Skin epidermis (tissue), 12 donors: ENCODE data around the gene PAIP2.

ENCODE experiments used
- H3K27ac ChIP-seq, 21 experiments: fragments of 200-600 bp; sonication (generic) in 11 of 21; one replicate each; pipeline ENCODE4 v1.5.0; 2020; ENCODE audit warnings: mild to moderate bottlenecking in 3 of 21, inconsistent platforms in 2 of 21, moderate library complexity in 2 of 21
- H3K4me3 ChIP-seq, 7 experiments: fragments of 200-600 bp; sonication (generic) in 2 of 7; one replicate each; pipeline ENCODE4 v1.5.0; 2020; ENCODE audit warnings: inconsistent platforms in 2 of 7, mild to moderate bottlenecking in 2 of 7, moderate library complexity in 1 of 7

The PAIP2 gene

GRCh38 chr5:139389701-139390638, 48.3 kb downstream of the PAIP2 start, which contains the start of gene MZB1:
TSS of gene MZB1 (minus strand) at chr5:139389913. CDS start at chr5:139389856, 57 bp downstream.
- H3K4me3 ChIP-seq = peak within 1 kb of the TSS in 1 of 7 experiments; percentile 8
- H3K27ac ChIP-seq = peak within 1 kb of the TSS in 16 of 21 experiments; percentile 6 to 86 (median 64)

DNA sequence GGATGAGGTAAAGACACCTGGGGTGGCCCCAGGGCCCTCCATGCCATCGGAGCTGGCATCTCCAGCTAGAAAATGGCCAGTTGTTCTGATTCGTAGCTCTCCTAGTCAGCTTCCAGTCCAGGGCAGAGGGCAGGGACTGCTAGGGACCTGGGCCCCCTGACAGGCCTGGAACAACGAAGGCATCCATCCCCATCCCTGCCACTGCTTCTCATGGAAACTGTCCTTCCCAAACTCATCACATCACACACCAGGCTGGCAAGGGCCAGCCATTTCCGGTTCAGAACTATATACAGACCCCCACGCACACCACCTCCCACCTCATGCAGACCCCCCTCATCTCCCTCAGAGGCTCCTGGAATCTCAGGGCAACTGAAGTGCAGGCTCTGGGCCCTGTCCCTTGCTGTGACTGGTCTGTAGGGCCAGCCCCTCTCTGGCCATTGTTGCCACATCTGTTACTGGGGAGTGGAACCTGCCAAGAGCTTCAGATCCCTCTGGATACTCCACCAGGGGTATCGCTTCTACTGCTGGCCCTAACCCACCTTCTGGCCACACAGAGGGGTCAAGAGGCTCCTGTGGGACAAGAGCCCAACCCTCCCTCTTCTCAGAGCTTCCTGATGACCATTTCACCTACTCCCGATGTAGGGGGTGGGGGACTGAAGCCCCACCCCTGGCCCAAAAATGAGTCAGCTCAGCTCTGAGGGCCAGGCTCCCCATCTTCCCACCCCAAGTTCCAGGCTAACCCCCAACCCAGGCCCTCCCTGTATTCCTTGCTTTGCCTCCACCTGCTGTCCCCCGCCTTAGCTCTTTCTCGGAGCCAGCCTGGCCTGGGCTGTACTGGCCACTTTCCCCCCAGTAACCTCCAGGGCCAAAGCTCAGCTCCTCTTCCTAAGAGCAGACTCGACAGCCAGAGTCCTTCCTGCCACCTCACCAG, 49.2 kb downstream of the PAIP2 start:
- H3K4me3 ChIP-seq = peak overlapping the region in 2 of 7 experiments; percentile 50 to 62
- peak overlapping the region in 19 of 21 experiments; percentile 6 to 86 (median 63) for H3K27ac ChIP-seq

DNA sequence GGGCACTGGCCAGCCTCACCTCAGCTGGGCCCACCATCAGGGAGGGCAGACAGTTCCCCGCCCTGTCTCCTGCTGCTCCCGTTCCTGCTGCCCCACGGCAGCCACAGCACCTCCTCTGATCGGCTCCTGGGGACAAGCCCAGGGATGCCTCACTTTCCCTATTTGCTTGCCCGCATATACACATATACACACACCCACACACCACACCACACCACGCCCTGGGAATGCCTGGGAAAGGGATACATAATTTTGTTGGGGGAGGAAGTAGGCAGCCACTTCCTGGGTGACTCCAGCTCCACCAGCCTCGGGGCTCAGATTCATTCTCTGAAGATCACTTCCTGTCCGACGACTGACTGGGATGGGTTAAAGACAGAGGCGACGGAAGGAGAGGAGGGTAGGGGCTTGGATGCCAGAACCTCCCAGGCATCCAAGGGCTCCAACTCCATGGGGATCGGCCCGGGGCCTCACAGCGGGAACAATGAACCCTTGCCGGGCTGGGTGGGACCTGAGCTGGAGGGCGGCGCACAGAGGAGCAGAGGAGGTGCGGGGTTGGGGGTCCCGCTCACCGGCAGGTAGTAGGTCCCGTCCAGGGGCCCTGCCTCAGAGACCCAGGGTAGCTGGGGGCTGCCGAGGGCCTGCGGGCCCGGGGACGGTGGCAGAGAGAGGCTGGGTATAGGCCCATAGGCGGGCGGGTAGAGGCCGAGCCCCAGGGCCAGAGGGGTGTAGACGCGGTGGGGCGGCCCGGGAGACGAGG, 50.1 kb downstream of the PAIP2 start:
- peak overlapping the region; percentile 36 to 67 (median 51) for H3K4me3 ChIP-seq
- H3K27ac ChIP-seq = peak overlapping the region; percentile 6 to 86 (median 63)

DNA sequence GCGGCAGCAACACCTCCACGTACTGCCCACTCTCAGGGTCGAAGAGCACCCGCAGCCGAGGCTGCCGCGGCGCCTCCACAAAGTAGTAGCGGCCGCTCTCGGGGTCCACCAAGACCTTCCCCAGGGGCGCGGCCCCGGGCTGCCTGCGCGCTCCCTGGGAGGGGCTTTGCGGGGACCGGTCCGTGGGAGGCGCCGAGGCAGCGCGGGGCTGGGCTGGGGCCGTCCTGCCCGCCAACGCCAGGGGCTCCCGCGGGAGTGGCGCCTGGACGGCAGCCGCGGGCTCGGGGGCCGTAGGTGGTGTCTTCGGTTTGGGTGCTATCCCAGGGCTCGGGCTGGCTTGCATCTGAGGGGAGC, 50.6 kb downstream of the PAIP2 start:
- peak overlapping the region in 20 of 21 experiments; percentile 7 to 86 (median 64) for H3K27ac ChIP-seq
- peak overlapping the region; percentile 36 to 67 (median 51) for H3K4me3 ChIP-seq

GRCh38 chr5:139392678-139393496, 51.2 kb downstream of the PAIP2 start:
- H3K27ac ChIP-seq = peak overlapping the region in 18 of 21 experiments; percentile 7 to 86 (median 64)
- peak overlapping the region; percentile 36 to 67 (median 51) for H3K4me3 ChIP-seq

DNA sequence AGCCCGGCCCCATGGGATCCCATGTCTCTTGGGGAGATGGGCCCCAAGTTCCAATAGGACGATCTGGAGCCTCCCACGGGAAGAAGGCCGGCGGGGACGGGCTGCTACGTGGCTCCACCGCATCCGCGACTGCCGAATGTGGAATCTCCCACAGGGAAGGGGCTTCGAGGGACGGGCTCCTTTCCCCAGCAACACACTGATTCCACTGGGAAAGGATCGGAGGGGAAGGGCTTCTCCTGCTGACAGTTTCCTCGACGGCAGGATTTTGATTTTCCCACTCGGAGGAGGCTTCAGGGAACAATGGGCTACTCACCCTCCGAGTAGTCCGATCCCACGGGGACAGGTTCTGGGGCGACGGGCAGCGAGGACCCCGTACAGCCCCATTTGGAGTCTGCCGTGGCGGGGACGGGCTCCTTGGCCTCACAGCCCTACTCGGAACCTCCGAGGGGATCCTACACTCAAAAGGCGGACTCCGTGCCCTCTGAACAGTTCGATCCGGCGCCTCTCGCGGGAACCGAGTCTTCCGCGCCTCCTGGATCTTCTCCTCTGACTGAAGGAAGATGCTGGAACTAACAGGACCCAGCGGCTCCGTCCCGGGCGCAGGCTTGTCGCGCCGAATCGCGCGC, 52.0 kb downstream of the PAIP2 start:
- Histone ChIP-seq H3K27ac (peak overlapping the region in 14 of 21 experiments; percentile 16 to 86 (median 66)), H3K4me3 (peak overlapping the region; percentile 36 to 67 (median 51))

DNA sequence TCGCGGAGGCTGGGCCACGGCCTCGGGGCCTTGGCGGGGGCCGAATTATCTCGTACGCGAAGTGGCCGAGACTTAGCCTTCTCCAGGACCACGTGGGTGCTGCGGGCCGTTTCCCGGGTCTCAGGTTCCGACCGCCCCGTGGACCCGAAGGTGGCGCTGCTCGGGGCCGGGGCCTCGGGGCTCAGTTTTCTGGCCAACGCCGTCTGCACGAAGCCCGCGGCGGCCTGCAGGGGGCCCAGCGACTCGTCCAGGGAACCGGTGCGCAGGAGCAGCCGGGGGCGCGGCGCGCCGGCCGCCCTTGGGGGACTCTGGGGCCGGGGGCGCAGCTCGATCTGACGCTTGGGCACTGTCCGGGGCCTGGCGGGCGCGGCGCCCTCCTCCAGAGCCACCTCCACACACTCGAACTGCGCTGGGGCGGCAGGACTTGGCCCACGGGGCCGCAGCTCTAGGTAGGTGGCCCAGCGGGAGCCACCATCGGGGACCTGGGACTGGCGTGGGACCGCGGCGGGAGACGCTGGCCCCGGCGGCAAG, 52.5 kb downstream of the PAIP2 start:
- Histone ChIP-seq H3K27ac (peak overlapping the region in 17 of 21 experiments; percentile 1 to 86 (median 63)), H3K4me3 (peak overlapping the region; percentile 36 to 67 (median 51))

GRCh38 chr5:139394654-139395566, 53.3 kb downstream of the PAIP2 start, which contains the start of gene PROB1:
TSS of gene PROB1 (minus strand) at chr5:139395104. CDS start at chr5:139395081, 23 bp downstream.
- H3K27ac ChIP-seq = peak within 1 kb of the TSS in 17 of 21 experiments; percentile 1 to 86 (median 63)
- H3K4me3 ChIP-seq = peak within 1 kb of the TSS; percentile 36 to 67 (median 51)

DNA sequence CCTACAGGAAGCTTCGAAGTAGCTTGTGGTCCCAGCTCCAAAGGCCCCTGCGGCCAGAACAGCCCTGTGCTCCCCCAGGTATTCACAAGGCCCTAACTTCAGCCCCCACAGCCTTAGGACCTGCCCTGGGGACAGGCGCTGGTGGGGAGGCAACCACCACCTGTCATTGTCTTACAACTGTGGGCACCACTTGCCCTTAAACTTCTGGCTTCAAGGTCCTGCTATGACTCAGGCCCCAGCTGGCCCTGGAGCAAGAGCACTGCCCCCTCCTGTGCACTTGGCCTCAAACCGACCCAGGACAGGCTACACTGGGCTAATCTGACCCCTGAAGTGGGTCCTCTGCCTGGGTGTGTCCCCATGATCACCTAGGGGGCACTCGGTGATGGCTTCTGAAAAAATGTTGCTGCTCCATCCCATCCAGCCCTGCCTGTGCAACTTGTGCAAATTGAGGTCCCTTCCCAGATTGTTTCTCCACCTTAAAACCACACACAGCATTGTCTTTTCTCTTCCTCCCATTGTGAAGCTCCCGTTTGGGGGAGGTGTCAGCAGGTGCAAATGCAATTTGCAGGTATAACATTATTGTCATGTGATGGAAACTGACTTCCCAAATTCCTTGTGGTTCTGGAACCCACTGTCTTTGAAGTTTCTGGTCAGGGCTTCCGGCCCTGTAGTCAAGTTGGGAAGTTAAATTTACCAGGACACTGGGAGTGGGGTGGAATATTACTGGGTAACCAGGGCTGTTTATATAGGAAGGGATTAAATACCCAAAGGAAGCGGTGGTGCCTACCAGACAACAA, 54.4 kb downstream of the PAIP2 start:
- Histone ChIP-seq H3K4me3 (no peak overlapping the region), H3K27ac (no peak overlapping the region)

- Histone ChIP-seq H3K4me3 (no peak overlapping the region), H3K27ac (no peak overlapping the region)
Observed at GRCh38 chr5:139396691-139397090, 55.0 kb downstream of the PAIP2 start.

GRCh38 chr5:139397921-139398320, 56.3 kb downstream of the PAIP2 start:
- H3K4me3 ChIP-seq = no peak overlapping the region
- H3K27ac ChIP-seq = no peak overlapping the region

GRCh38 chr5:139399501-139400121, 58.0 kb downstream of the PAIP2 start:
- no peak overlapping the region for H3K27ac ChIP-seq
- no peak overlapping the region for H3K4me3 ChIP-seq

DNA sequence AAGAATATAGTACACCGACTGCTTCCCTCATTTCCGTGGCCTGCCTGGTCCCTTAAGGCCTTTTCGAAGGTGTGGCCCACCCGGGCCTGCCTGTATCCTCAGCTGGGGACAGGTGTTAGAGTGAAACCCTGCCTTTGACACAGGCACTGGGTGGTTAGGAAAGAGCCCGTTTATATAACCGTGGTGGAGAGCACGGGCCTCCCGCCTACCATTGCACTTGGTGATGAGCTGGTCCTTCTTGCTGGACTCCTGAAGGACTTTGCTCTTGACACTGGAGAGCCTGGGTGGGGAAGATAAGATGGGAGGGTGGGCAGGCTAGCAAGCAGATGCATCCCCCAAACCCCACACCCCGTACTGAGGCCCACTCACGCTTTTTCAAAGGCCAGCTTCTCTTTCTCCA, 59.9 kb downstream of the PAIP2 start:
- Histone ChIP-seq H3K27ac (no peak overlapping the region), H3K4me3 (no peak overlapping the region)

DNA sequence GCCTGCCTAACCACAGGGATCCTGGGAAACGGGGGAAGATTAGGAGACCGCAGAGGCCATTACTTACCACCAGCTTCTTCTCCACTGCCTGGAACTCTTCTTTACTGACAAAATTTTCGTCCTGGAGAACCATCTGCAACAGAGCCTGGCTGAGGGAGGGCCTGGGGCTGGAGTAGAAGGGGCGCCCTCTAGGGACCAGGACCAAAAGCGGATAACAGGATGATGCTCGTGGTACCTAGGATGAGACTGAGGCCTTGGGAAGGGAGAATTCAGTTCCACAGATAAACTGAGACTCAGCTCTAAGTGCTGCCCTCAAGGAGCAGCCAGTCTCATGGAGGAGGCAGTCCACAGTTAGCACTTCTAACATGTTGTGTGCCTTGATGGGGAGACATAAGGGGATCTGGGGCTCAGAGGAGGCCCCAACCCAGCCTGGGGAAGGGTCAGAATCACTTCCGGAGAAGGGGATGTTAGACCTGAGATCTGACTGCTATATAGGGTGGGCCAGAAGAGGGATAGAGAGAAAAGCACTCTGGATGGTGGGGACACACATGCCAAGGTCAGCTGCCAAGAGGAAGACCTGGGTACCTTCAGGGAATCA, 61.0 kb downstream of the PAIP2 start:
- H3K4me3 ChIP-seq = no peak overlapping the region
- peak overlapping the region in 10 of 21 experiments; percentile 67 to 96 (median 88) for H3K27ac ChIP-seq

GRCh38 chr5:139403418-139403786, 61.7 kb downstream of the PAIP2 start:
- peak overlapping the region; percentile 41 to 96 (median 87) for H3K27ac ChIP-seq
- H3K4me3 ChIP-seq = peak overlapping the region; percentile 29 to 43 (median 36)
